WI38 (cell line): ENCODE measurements around the gene AP1S3.

ENCODE experiments used
- H3K4me3 ChIP-seq: 2 replicates; pipeline ENCODE4 v1.5.1; 2011; ENCODE audit warnings: low read depth, mild to moderate bottlenecking, control low read depth, low read length
- TF ChIP-seq, protein P1 (sequence below): IDR thresholded peaks from 2 replicates; pipeline ENCODE4 v1.5.1; 2012; ENCODE audit warnings: low read depth, mild to moderate bottlenecking, control low read depth, low read length

AP1S3 gene

DNA sequence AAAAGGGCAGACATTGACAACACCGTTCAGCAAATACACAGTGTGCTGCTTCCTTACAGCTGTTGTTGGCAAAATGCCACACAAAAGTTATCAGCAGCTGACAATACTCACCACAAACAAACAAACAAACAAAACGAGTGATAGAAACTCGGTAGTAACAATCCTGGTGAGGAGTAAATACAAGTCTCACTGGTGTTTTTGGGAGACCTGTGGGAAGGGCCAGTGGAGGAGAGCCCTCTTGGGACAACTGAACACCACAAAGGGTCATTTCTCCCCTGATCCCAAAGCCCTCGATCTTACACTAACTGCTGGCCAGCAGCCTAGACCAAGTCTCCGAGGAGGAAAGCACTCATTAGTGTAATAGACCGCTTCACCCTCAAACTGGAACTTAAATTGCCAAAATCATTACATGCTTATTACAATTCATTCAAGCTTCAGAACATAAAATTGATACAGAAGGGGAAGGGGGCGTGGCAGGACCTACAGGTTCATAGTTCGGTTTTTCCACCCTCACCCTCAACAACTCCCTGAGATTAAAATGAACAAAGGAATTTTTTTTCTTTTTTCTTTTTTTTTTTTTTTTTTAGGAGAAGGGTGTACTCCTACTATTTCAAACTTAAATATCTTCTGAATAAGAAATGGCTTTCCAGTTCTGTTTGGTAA is 5.0 kb downstream of the AP1S3 start:
- TF ChIP-seq, protein P1, sequence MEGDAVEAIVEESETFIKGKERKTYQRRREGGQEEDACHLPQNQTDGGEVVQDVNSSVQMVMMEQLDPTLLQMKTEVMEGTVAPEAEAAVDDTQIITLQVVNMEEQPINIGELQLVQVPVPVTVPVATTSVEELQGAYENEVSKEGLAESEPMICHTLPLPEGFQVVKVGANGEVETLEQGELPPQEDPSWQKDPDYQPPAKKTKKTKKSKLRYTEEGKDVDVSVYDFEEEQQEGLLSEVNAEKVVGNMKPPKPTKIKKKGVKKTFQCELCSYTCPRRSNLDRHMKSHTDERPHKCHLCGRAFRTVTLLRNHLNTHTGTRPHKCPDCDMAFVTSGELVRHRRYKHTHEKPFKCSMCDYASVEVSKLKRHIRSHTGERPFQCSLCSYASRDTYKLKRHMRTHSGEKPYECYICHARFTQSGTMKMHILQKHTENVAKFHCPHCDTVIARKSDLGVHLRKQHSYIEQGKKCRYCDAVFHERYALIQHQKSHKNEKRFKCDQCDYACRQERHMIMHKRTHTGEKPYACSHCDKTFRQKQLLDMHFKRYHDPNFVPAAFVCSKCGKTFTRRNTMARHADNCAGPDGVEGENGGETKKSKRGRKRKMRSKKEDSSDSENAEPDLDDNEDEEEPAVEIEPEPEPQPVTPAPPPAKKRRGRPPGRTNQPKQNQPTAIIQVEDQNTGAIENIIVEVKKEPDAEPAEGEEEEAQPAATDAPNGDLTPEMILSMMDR, result no peak
- H3K4me3 ChIP-seq, result no peak overlapping the region

DNA sequence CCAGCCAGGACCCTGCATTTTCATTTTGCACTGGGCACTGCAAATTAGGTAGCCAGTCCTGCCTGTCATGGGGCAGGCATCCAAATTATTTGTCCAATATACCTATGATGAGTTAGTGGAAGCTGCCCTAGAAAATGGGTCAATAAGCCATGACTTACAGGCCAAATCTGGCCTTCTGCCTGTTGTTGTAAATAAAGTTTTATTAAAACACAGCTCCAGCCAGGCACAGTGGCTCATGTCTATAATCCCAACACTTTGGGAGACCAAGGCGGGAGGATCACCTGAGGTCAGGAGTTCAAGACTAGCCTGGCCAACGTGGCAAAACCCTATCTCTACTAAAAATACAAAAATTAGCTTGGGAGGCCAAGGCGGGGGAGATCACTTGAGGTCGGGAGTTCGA is 8.3 kb downstream of the AP1S3 start:
- TF ChIP-seq, protein P1, result no peak
- no peak overlapping the region for H3K4me3 ChIP-seq

DNA sequence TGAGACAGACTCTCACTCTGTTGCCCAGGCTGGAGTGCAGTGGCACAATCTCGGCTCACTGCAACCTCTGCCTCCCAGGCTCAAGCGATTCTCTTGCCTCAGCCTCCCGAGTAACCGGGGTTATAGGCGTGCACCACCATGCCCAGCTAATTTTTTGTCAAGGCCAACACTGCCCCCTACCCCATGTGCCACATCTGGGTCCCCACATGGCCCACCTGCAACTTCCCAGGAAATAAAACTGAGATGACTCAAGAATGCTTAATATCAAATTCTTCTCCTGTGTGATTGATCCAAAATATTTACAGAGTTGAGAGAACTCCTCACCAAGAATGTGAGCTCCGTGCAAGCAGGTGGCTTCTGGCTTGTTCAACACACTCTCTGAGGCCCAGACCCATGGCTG is 9.1 kb downstream of the AP1S3 start:
- TF ChIP-seq, protein P1, result no peak
- no peak overlapping the region for H3K4me3 ChIP-seq

DNA sequence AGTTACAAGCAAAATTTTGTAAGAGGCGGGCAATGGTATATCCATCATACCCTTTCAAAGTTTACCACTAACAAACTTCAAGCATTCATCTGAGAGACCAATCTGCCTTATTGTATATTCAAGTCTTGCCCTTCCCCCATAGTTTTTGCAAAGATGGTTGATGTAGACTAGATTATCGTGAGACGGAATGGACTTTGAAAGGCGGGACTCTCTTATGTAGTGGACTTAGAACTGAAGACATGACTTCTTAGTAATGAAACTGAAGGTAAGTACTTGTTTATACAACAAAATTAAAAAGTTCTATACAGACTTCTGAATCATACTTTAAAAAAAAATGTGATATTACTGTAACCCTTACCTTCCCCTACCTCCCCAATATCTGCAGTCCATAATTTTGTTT is 10.4 kb downstream of the AP1S3 start:
- TF ChIP-seq, protein P1, result no peak
- H3K4me3 ChIP-seq, result no peak overlapping the region

DNA sequence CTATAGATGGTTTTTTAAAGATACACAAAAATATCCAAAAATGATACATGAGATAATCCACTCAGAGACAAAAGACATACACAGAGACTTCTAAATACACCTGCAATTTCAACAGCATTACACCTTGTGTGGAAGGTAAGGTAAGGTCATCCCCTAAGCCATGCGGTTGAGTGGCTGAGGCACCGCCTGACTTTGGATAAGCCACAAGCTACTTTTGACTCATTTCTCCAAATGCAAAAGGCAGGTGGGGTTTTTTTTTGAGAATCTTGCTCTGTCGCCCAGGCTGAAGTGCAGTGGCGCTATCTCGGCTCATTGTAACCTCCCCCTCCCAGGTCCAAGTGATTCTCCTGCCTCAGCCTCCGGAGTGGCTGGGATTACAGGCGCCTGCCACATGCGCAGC is 13.1 kb downstream of the AP1S3 start:
- H3K4me3 ChIP-seq, result no peak overlapping the region
- TF ChIP-seq, protein P1, result no peak

DNA sequence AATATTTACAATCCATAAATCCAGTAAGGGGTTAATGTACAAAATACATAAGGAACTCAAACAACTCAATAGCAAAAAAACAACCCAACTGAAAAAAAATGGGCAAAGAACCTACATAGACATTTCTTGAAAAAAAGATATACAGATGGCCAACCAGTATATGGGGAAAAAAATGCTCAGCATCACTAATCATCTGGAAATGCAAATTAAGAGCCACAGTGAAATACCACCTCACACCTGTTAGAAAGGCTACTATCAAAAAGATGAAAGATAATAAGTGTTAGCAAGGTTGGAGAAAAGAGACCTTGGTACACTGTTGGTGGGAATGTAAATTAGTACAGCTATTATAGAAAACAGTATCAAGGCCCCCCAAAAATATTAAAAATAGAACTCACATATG is 14.6 kb downstream of the AP1S3 start:
- H3K4me3 ChIP-seq, result no peak overlapping the region
- TF ChIP-seq, protein P1, result no peak

DNA sequence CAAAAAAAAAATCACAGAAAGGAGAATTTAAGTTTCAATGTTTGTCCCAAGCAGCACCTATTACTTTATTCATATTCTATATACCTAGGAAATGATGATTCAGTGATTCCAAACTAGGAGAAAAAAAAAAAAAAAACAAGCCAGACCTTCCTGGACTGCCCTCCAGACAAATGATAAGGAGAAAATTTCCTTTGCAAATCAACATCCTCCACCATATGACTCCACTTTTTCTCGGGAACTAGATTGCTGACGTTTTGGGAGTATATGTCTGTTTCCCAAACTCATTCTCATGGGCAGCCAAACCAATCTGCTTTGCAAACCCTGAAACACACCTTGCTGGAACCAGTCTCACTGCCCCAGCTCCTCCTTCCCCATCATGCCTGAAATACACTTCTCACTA is 16.8 kb downstream of the AP1S3 start:
- TF ChIP-seq, protein P1, result no peak
- H3K4me3 ChIP-seq, result no peak overlapping the region
